ENCODE results near the gene CTBP1. TPM values are rescaled to one million over a fixed set of nuclear protein-coding genes. Genes with fewer than 3 reads are reported as not detected.

The CTBP1 gene
- total RNA-seq, 1 experiment from 2014 or later = 136 TPM

DNA sequence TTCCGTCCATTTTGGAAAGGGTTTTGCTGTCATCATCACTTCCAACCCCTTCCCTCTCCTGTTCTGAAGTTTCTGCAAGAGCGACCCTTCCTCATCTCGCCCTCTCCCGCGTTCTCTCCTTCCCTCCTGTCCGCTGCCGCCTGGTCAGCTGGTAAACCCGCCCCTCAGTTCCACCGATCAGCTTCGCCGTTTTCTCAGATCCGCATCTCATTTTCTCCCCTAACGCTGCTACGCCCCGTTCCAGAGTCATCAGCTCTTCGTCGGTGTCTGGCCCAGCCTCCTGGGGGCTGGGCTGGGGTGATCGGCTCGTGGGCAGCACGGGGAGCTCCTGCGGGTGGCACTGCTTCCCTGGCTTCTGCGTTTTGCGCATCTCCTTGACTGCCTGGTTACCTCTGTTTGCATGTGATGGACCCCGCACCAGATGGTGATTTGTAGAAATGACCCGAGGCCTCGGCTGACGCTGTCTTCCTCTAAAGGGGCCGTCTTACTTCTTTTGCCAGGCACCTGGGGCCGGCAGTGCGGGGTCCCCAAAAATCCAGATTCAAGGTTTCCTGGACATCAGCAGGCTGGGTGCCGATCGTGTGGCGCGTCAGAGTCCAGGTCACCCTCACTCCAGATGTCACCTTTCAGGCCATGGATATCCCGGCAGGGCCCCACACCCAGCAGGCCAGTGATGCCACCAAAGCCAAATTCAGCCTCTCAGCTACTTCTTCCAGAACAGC, 13.4 kb downstream of the CTBP1 start:
- H2AFZ ChIP-seq (ENCODE audit: low read length) = no peak overlapping the region
- H4K8ac ChIP-seq (replicated peaks; ENCODE audit: insufficient read length, low read depth, low read length) = no peak overlapping the region
- no peak overlapping the region for H3K56ac ChIP-seq (ENCODE audit: insufficient read length, low read depth, low read length)
- no peak overlapping the region for H3K18ac ChIP-seq (ENCODE audit: insufficient read length, low read depth, low read length)
- no peak overlapping the region for H3K27ac ChIP-seq (ENCODE audit: insufficient read length, low read depth, low read length)
- H3K9ac ChIP-seq (ENCODE audit: extremely low read depth, insufficient read length, low read length) = no peak overlapping the region
- H2BK120ac ChIP-seq (ENCODE audit: low read depth, low read length, poor library complexity, severe bottlenecking) = no peak overlapping the region
- H3K14ac ChIP-seq (ENCODE audit: insufficient read depth, low read length) = no peak overlapping the region
- H4K20me1 ChIP-seq (ENCODE audit: control insufficient read depth, insufficient read depth, insufficient read length) = no peaks in the 10 kb centered on the region
- H2BK12ac ChIP-seq (ENCODE audit: insufficient read length, low read depth, low read length) = no peak overlapping the region
- no peak overlapping the region for H2BK5ac ChIP-seq (ENCODE audit: insufficient read length, low read length)
- H3K23ac ChIP-seq (ENCODE audit: insufficient read length, low read depth, low read length) = no peak overlapping the region
- H4K91ac ChIP-seq (ENCODE audit: insufficient read length, low read depth, low read length) = no peak overlapping the region
- no peak overlapping the region for H2BK20ac ChIP-seq (ENCODE audit: low read depth, low read length, poor library complexity, severe bottlenecking)
- Mint-ChIP-seq H3K9me3 (no peaks in the 10 kb centered on the region), H3K27ac (peak overlapping the region; percentile 6 to 72 (median 54); a peak in 5 of 7 replicates), H3K4me3 (no peak overlapping the region), H3K36me3 (ENCODE audit: insufficient read depth in 1 of 3, low read depth in 3 of 3) (peaks cover 31 to 72% (median 66%) of the 10 kb centered on the region in 3 experiments; a peak in 6 of 7 replicates), H3K4me1 (no peaks in the 10 kb centered on the region), H3K27me3 (ENCODE audit: low read depth) (no peaks in the 10 kb centered on the region)
- H3K4me1 ChIP-seq (ENCODE audit: insufficient read depth, low read length) = no peaks in the 10 kb centered on the region
- no peak overlapping the region; the same call in 1 of the 2 replicates for H2BK15ac ChIP-seq (ENCODE audit: low read depth, low read length)
- no peak overlapping the region for H2AK5ac ChIP-seq (ENCODE audit: insufficient read length, low read length)
- no peak overlapping the region for H3T11ph ChIP-seq (ENCODE audit: low read length)
- H4K5ac ChIP-seq (ENCODE audit: insufficient read length, low read depth, low read length) = no peak overlapping the region
- WGBS (ENCODE audit: extremely low coverage, insufficient read length, low lambda C conversion rate) = no CpG with 5 or more reads among the region's 35 CpGs
- H3K9me3 ChIP-seq (ENCODE audit: control insufficient read depth, low read depth, low read length) = no peaks in the 10 kb centered on the region
- H3K4me2 ChIP-seq (ENCODE audit: insufficient read depth, insufficient read length, low read length) = no peak overlapping the region
- H3K79me2 ChIP-seq (ENCODE audit: insufficient read depth, low read length) = peaks cover 2% of the 10 kb centered on the region; the same call in 1 of the 2 replicates
- H3K79me1 ChIP-seq (ENCODE audit: insufficient read depth, low read depth, low read length, poor library complexity, severe bottlenecking) = no peaks in the 10 kb centered on the region
- no peak overlapping the region for H3K4ac ChIP-seq (ENCODE audit: low read depth, low read length)
- no peaks in the 10 kb centered on the region for H3K23me2 ChIP-seq (ENCODE audit: insufficient read length, low read depth, low read length, poor library complexity, severe bottlenecking)
- TF ChIP-seq, protein P1, sequence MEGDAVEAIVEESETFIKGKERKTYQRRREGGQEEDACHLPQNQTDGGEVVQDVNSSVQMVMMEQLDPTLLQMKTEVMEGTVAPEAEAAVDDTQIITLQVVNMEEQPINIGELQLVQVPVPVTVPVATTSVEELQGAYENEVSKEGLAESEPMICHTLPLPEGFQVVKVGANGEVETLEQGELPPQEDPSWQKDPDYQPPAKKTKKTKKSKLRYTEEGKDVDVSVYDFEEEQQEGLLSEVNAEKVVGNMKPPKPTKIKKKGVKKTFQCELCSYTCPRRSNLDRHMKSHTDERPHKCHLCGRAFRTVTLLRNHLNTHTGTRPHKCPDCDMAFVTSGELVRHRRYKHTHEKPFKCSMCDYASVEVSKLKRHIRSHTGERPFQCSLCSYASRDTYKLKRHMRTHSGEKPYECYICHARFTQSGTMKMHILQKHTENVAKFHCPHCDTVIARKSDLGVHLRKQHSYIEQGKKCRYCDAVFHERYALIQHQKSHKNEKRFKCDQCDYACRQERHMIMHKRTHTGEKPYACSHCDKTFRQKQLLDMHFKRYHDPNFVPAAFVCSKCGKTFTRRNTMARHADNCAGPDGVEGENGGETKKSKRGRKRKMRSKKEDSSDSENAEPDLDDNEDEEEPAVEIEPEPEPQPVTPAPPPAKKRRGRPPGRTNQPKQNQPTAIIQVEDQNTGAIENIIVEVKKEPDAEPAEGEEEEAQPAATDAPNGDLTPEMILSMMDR (conservative IDR thresholded peaks at IDR 0.05) = no peak
- DNase-seq = no peak
- no peaks in the 10 kb centered on the region for H3K27me3 ChIP-seq (ENCODE audit: insufficient read depth, low read length)

Data from H9 (cell line).